ENCODE measurements around the gene ACHE. TPM values are rescaled to one million over a fixed set of nuclear protein-coding genes. Genes with fewer than 3 reads are reported as not detected.

The ACHE gene
- polyA plus RNA-seq, 6 donors from 2014 or later = 0.55 to 0.92 TPM; not detected in 4

Other genes starting within 250 kb of the ACHE start
- not detected for gene ACTL6B, start 239.4 kb downstream of the ACHE start, polyA plus RNA-seq (ENCODE audit: low read depth in 6 of 6)
- gene GNB2, start 222.1 kb downstream of the ACHE start, polyA plus RNA-seq (ENCODE audit: low read depth in 6 of 6) = 10 to 100 TPM; 46.2 to 65.4 (median 56.2) TPM
- gene GIGYF1, start 201.6 kb downstream of the ACHE start, polyA plus RNA-seq (ENCODE audit: low read depth in 6 of 6) = 1 to 10 TPM in 4 of 6 donors, under 1 TPM in 2; 0.69 to 2.9 (median 1.2) TPM
- gene POP7, start 189.8 kb downstream of the ACHE start, polyA plus RNA-seq (ENCODE audit: low read depth in 6 of 6) = 10 to 100 TPM; 25.3 to 41.0 (median 34.6) TPM
- gene EPO, start 175.4 kb downstream of the ACHE start, polyA plus RNA-seq (ENCODE audit: low read depth in 6 of 6) = not detected
- not detected for gene ZAN, start 162.3 kb downstream of the ACHE start, polyA plus RNA-seq (ENCODE audit: low read depth in 6 of 6)
- gene EPHB4, start 68.4 kb downstream of the ACHE start, polyA plus RNA-seq (ENCODE audit: low read depth in 6 of 6) = under 1 TPM in 4 of 6 donors, not detected in 2; 0.19 to 0.69 (median 0.47) TPM
- 10 to 100 TPM in 4 of 6 donors, 1 to 10 TPM in 2; 7.8 to 13.1 (median 11.5) TPM for gene SLC12A9, start 43.2 kb downstream of the ACHE start, polyA plus RNA-seq (ENCODE audit: low read depth in 6 of 6)
- gene TRIP6, start 28.5 kb downstream of the ACHE start, polyA plus RNA-seq (ENCODE audit: low read depth in 6 of 6) = 1 to 10 TPM; 2.1 to 5.7 (median 3.4) TPM
- 10 to 100 TPM; 17.5 to 79.0 (median 46.0) TPM for gene SRRT, start 20.8 kb downstream of the ACHE start, polyA plus RNA-seq (ENCODE audit: low read depth in 6 of 6)
- 1 to 10 TPM in 3 of 6 donors, under 1 TPM in 2, not detected in 1; 0.34 to 2.5 (median 1.7) TPM for gene UFSP1, start 6.2 kb downstream of the ACHE start, polyA plus RNA-seq (ENCODE audit: low read depth in 6 of 6)
- not detected for gene MUC3A, start 53.6 kb upstream of the ACHE start, polyA plus RNA-seq (ENCODE audit: low read depth in 6 of 6)
- not detected for gene MUC12, start 73.7 kb upstream of the ACHE start, polyA plus RNA-seq (ENCODE audit: low read depth in 6 of 6)
- not detected for gene MUC17, start 124.2 kb upstream of the ACHE start, polyA plus RNA-seq (ENCODE audit: low read depth in 6 of 6)
- gene TRIM56, start 189.6 kb upstream of the ACHE start, polyA plus RNA-seq (ENCODE audit: low read depth in 6 of 6) = 10 to 100 TPM in 1 of 6 donors, 1 to 10 TPM in 5; 1.0 to 17.7 (median 6.3) TPM
- gene SERPINE1, start 231.2 kb upstream of the ACHE start, polyA plus RNA-seq (ENCODE audit: low read depth in 6 of 6) = under 1 TPM in 1 of 6 donors, not detected in 5; 0.44 TPM